HEK293 (cell line): ENCODE results near the gene TPSAB1.

Experiments
- CTCF ChIA-PET: fragments of 350-600 bp; formaldehyde crosslinking; extraction: SDS; loops from one replicate; lab custom pipeline; 2021; ENCODE audit warnings: antibody characterized with exemption; lab: Yijun Ruan, JAX
- POLR2A ChIA-PET: fragments of 300-600 bp; formaldehyde crosslinking; extraction: SDS; loops from one replicate; lab custom pipeline; 2020; ENCODE audit warnings: antibody characterized with exemption, inconsistent platforms; lab: Yijun Ruan, JAX
- H3K27ac ChIP-seq: fragments of 200-500 bp; sonication (Bioruptor generic); 2 replicates; pipeline ENCODE4 v1.5.1; 2014; ENCODE audit warnings: low read depth, low read length, control low read depth, inconsistent platforms; ENCODE audit errors: extremely low read depth
- H3K36me3 ChIP-seq, 2 experiments: fragments of 200-500 bp in 1 of 2; sonication (Bioruptor generic) in 1 of 2; 1 replicate in 1 of 2; 2 replicates in 1 of 2; pipeline ENCODE4 v1.5.1; 2014 to 2017; ENCODE audit warnings: inconsistent platforms in 2 of 2, low read length in 2 of 2; ENCODE audit not compliant: control insufficient read depth in 2 of 2, insufficient read depth in 1 of 2
- H3K4me1 ChIP-seq: fragments of 200-500 bp; sonication (Bioruptor generic); 2 replicates; pipeline ENCODE4 v1.5.1; 2014; ENCODE audit warnings: mild to moderate bottlenecking, low read length, inconsistent platforms; ENCODE audit not compliant: control insufficient read depth, insufficient read depth
- H3K4me3 ChIP-seq: 2 replicates; pipeline ENCODE4 v1.5.1; 2011; ENCODE audit warnings: low read depth, mild to moderate bottlenecking, control low read depth, low read length, moderate library complexity
- H3K9me3 ChIP-seq: fragments of 200-500 bp; sonication (Bioruptor generic); 2 replicates; pipeline ENCODE4 v1.5.1; 2014; ENCODE audit warnings: low read depth, low read length, inconsistent platforms; ENCODE audit not compliant: control insufficient read depth, insufficient read depth
- FEZF1 ChIP-seq: fragments of 450-650 bp; formaldehyde crosslinking; IDR thresholded peaks from 2 replicates; pipeline ENCODE4 v1.5.1; 2016; ENCODE audit warnings: missing biosample characterization, missing genetic modification characterization
- OVOL3 ChIP-seq: fragments of 450-650 bp; formaldehyde crosslinking; IDR thresholded peaks from 2 replicates; pipeline ENCODE4 v1.5.1; 2016; ENCODE audit warnings: missing biosample characterization, missing genetic modification characterization
- PRDM10 ChIP-seq: fragments of 450-650 bp; formaldehyde crosslinking; IDR thresholded peaks from 2 replicates; pipeline ENCODE4 v1.5.1; 2016; ENCODE audit warnings: missing biosample characterization, missing genetic modification characterization
- RBAK ChIP-seq: fragments of 450-650 bp; formaldehyde crosslinking; IDR thresholded peaks from 2 replicates; pipeline ENCODE4 v1.5.1; 2016; ENCODE audit warnings: missing biosample characterization, missing genetic modification characterization
- SETDB1 ChIP-seq: IDR thresholded peaks from one replicate; pipeline ENCODE4 v1.6.1; 2017; ENCODE audit warnings: mild to moderate bottlenecking, low read length, moderate library complexity, mixed read lengths; ENCODE audit not compliant: insufficient read length
- ZBTB20 ChIP-seq: fragments of 450-650 bp; formaldehyde crosslinking; IDR thresholded peaks from 2 replicates; pipeline ENCODE4 v1.5.1; 2016; ENCODE audit warnings: missing biosample characterization, missing genetic modification characterization
- ZBTB6 ChIP-seq: fragments of 450-650 bp; formaldehyde crosslinking; IDR thresholded peaks from 2 replicates; pipeline ENCODE4 v1.5.1; 2017; ENCODE audit warnings: missing biosample characterization, missing genetic modification characterization
- ZNF10 ChIP-seq: fragments of 450-650 bp; formaldehyde crosslinking; IDR thresholded peaks from 2 replicates; pipeline ENCODE4 v1.5.1; 2017; ENCODE audit warnings: missing biosample characterization, missing genetic modification characterization
- ZNF121 ChIP-seq: fragments of 450-650 bp; formaldehyde crosslinking; IDR thresholded peaks from 2 replicates; pipeline ENCODE4 v1.5.1; 2016; ENCODE audit warnings: missing biosample characterization, missing genetic modification characterization
- ZNF146 ChIP-seq: fragments of 450-650 bp; formaldehyde crosslinking; IDR thresholded peaks from 2 replicates; pipeline ENCODE4 v1.5.1; 2016; ENCODE audit warnings: missing biosample characterization, missing genetic modification characterization
- ZNF23 ChIP-seq: fragments of 450-650 bp; formaldehyde crosslinking; IDR thresholded peaks from 2 replicates; pipeline ENCODE4 v1.5.1; 2016; ENCODE audit warnings: missing biosample characterization, missing genetic modification characterization, borderline replicate concordance
- ZNF292 ChIP-seq: fragments of 450-650 bp; formaldehyde crosslinking; IDR thresholded peaks from 2 replicates; pipeline ENCODE4 v1.5.1; 2016; ENCODE audit warnings: low read depth, missing biosample characterization, missing genetic modification characterization, borderline replicate concordance
- ZNF521 ChIP-seq: fragments of 450-650 bp; formaldehyde crosslinking; IDR thresholded peaks from 2 replicates; pipeline ENCODE4 v1.5.1; 2017; ENCODE audit warnings: missing biosample characterization, mild to moderate bottlenecking, missing genetic modification characterization
- ZNF529 ChIP-seq: fragments of 450-650 bp; formaldehyde crosslinking; IDR thresholded peaks from 2 replicates; pipeline ENCODE4 v1.5.1; 2017; ENCODE audit warnings: missing genetic modification characterization, missing biosample characterization; ENCODE audit not compliant: insufficient replicate concordance
- ZNF561 ChIP-seq: fragments of 450-650 bp; IDR thresholded peaks from 2 replicates; pipeline ENCODE4 v1.5.1; 2018; ENCODE audit warnings: missing biosample characterization, missing genetic modification characterization, borderline replicate concordance
- ZNF664 ChIP-seq: fragments of 450-650 bp; formaldehyde crosslinking; IDR thresholded peaks from 2 replicates; pipeline ENCODE4 v1.5.1; 2016; ENCODE audit warnings: missing biosample characterization, missing genetic modification characterization
- ZNF677 ChIP-seq: fragments of 450-650 bp; IDR thresholded peaks from 2 replicates; pipeline ENCODE4 v1.5.0; 2018; ENCODE audit warnings: missing biosample characterization, mild to moderate bottlenecking, missing genetic modification characterization, moderate library complexity
- ZXDB ChIP-seq: fragments of 450-650 bp; formaldehyde crosslinking; IDR thresholded peaks from 2 replicates; pipeline ENCODE4 v1.5.1; 2016; ENCODE audit warnings: missing biosample characterization, missing genetic modification characterization
- TF ChIP-seq, protein P1 (sequence below): fragments of 450-650 bp; formaldehyde crosslinking; IDR thresholded peaks from 2 replicates; pipeline ENCODE4; 2016; ENCODE audit warnings: missing biosample characterization, missing genetic modification characterization
- TF ChIP-seq, protein P2 (sequence below): fragments of 450-650 bp; formaldehyde crosslinking; IDR thresholded peaks from 2 replicates; pipeline ENCODE4 v1.5.1; 2016; ENCODE audit warnings: missing biosample characterization, missing genetic modification characterization

The TPSAB1 gene

DNA sequence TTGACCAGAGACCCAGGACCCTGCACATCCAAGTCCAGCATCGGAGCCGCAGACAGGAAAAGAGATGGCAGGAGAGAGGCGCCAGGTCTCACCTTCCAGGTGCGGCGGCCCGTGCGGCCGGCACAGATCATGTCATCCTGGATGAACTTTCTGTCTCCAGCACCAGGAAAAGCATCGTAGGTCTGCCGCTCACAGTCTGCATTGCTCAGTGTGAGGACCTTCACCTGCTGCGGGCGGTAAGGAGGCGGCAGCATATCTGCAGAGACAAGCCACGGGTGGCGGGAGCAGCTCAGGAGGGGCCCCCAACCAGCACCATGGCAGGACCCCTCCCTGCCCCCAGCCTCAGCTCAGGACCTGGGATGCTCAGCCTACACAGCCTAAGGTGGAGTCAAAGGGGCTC lies 33.3 kb downstream of the TPSAB1 start:
- H3K9me3 ChIP-seq, result no peaks in the 10 kb centered on the region
- no peak overlapping the region for H3K27ac ChIP-seq
- no peak overlapping the region for H3K4me3 ChIP-seq
- POLR2A ChIA-PET, result interaction anchor here (0.5 kb wide), 1 partner anchor 15 kb away, joined by 4 read pairs; no protein-coding TSS in a partner anchor
- no peak for TF ChIP-seq ZNF23 (tag by site-specific recombination)
- no peak for TF ChIP-seq ZXDB (tag by site-specific recombination)
- TF ChIP-seq PRDM10 (tag by site-specific recombination), result no peak
- TF ChIP-seq, protein P1, sequence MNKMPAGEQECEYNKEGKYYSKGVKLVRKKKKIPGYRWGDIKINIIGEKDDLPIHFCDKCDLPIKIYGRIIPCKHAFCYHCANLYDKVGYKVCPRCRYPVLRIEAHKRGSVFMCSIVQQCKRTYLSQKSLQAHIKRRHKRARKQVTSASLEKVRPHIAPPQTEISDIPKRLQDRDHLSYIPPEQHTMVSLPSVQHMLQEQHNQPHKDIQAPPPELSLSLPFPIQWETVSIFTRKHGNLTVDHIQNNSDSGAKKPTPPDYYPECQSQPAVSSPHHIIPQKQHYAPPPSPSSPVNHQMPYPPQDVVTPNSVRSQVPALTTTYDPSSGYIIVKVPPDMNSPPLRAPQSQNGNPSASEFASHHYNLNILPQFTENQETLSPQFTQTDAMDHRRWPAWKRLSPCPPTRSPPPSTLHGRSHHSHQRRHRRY (tag by site-specific recombination), result no peak
- TF ChIP-seq ZNF10 (tag by site-specific recombination), result peak; percentile 79; the same call in 1 of the 2 replicates
- TF ChIP-seq ZNF561 (tag by site-specific recombination), result no peak
- TF ChIP-seq OVOL3 (tag by site-specific recombination), result no peak
- no peaks in the 10 kb centered on the region for H3K36me3 ChIP-seq
- CTCF ChIA-PET, result no interaction called here
- H3K4me1 ChIP-seq, result peaks cover 12% of the 10 kb centered on the region

DNA sequence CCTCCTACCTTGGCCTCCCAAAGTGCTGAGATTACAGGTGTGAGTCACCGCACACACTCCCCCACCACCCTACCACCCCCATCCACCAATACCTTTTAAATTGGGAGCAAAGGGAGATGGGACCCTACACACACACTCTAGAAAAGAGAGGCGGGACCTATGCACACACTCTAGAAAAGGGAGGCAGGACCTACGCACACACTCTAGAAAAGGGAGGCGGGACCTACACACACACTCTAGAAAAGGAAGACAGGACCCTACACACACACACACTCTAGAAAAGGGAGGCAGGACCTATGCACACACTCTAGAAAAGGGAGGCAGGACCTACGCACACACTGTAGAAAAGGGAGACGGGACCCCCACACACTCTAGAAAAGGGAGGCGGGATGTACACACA lies 34.3 kb downstream of the TPSAB1 start:
- Histone ChIP-seq H3K4me1 (peaks cover 12% of the 10 kb centered on the region), H3K36me3 (no peaks in the 10 kb centered on the region), H3K9me3 (no peaks in the 10 kb centered on the region), H3K4me3 (no peak overlapping the region), H3K27ac (no peak overlapping the region)
- ChIA-PET POLR2A (no interaction called here), CTCF (no interaction called here)
- TF ChIP-seq ZNF677 (tag by site-specific recombination), result no peak
- TF ChIP-seq ZBTB6 (tag by site-specific recombination), result peak; percentile 37; the same call in 1 of the 2 replicates
- TF ChIP-seq ZNF121 (tag by site-specific recombination), result 0 out of 2 replicates have a peak, but pooled peaks have one; percentile 3
- TF ChIP-seq ZNF521 (tag by site-specific recombination), result no peak
- no peak for TF ChIP-seq ZNF292 (tag by site-specific recombination)

- ChIA-PET POLR2A (no interaction called here), CTCF (no interaction called here)
- Histone ChIP-seq H3K27ac (no peak overlapping the region), H3K4me3 (no peak overlapping the region), H3K9me3 (no peaks in the 10 kb centered on the region), H3K4me1 (peaks cover 12% of the 10 kb centered on the region), H3K36me3 (no peaks in the 10 kb centered on the region)
- TF ChIP-seq SETDB1 (no peak), ZNF146 (tag by site-specific recombination) (no peak), FEZF1 (no peak), ZNF529 (tag by site-specific recombination) (no peak), ZNF664 (no peak), RBAK (tag by site-specific recombination) (no peak), ZBTB20 (no peak)
- TF ChIP-seq, protein P2, sequence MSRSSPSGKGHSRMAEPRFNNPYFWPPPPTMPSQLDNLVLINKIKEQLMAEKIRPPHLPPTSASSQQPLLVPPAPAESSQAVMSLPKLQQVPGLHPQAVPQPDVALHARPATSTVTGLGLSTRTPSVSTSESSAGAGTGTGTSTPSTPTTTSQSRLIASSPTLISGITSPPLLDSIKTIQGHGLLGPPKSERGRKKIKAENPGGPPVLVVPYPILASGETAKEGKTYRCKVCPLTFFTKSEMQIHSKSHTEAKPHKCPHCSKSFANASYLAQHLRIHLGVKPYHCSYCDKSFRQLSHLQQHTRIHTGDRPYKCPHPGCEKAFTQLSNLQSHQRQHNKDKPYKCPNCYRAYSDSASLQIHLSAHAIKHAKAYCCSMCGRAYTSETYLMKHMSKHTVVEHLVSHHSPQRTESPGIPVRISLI (tag by site-specific recombination), result no peak
Measured at GRCh38 chr16:1275791-1276579, 35.5 kb downstream of the TPSAB1 start.
